ENCODE data around the gene MFGE8.

DNA sequence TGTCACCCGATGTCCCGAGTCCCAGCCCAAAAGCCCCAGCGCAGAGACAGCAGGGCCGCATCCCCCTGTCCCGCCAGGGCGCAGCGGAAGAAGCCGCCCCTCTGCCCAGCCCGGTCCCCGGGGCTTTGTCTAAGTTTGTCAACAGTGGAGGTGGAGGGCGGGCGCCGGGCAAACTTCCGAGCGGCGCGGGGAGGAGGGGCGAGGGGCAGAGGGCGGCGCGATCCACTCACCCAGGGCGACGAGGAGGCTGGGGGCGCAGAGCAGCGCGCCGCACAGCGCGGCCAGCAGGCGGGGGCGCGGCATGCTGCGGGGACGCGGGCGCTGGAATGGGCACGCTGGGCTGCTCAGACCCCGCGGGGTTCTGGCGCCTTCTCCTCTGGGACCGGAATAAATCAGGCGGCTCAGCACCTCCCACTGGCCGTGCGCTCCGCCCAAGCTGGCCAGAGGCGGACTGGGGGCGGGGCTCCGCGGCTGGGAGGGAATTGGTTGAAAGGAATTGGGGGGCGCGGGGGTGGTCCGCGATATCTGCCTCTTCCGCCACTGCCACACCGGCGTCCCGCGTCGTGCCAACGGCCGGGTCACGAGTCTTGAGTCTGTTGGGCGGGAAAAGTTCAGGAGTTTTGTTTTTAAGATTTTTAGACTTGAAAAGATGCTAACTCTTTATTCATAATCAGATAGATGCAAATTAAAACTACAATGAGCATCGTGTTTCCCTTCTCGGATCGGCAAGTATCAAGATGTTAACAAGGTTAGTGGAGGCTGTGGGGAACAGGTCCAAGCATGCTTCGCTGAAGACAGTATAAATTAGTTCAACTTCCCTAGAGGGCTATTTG, at the start of gene MFGE8:
- TF ChIP-seq, protein P1, sequence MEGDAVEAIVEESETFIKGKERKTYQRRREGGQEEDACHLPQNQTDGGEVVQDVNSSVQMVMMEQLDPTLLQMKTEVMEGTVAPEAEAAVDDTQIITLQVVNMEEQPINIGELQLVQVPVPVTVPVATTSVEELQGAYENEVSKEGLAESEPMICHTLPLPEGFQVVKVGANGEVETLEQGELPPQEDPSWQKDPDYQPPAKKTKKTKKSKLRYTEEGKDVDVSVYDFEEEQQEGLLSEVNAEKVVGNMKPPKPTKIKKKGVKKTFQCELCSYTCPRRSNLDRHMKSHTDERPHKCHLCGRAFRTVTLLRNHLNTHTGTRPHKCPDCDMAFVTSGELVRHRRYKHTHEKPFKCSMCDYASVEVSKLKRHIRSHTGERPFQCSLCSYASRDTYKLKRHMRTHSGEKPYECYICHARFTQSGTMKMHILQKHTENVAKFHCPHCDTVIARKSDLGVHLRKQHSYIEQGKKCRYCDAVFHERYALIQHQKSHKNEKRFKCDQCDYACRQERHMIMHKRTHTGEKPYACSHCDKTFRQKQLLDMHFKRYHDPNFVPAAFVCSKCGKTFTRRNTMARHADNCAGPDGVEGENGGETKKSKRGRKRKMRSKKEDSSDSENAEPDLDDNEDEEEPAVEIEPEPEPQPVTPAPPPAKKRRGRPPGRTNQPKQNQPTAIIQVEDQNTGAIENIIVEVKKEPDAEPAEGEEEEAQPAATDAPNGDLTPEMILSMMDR (IDR thresholded peaks at IDR 0.05) = peak in 1 of 6 experiments; percentile 3
- TF ChIP-seq POLR2A (IDR thresholded peaks at IDR 0.05) = peak in 2 of 4 donors; percentile 77 to 79
